B cell (primary cell): ENCODE results near the gene PTH2R.

Experiments
- EZH2 ChIP-seq: IDR thresholded peaks from 2 replicates; pipeline ENCODE4 v1.6.1; 2012; ENCODE audit warnings: borderline replicate concordance, low read depth, mild to moderate bottlenecking, moderate library complexity, low read length; ENCODE audit not compliant: insufficient read depth, poor library complexity, severe bottlenecking
- TF ChIP-seq, protein P1 (sequence below): fragments of 200-600 bp; IDR thresholded peaks from one replicate; pipeline ENCODE4 v1.8.0; 2022; ENCODE audit warnings: antibody characterized with exemption, mild to moderate bottlenecking

DNA sequence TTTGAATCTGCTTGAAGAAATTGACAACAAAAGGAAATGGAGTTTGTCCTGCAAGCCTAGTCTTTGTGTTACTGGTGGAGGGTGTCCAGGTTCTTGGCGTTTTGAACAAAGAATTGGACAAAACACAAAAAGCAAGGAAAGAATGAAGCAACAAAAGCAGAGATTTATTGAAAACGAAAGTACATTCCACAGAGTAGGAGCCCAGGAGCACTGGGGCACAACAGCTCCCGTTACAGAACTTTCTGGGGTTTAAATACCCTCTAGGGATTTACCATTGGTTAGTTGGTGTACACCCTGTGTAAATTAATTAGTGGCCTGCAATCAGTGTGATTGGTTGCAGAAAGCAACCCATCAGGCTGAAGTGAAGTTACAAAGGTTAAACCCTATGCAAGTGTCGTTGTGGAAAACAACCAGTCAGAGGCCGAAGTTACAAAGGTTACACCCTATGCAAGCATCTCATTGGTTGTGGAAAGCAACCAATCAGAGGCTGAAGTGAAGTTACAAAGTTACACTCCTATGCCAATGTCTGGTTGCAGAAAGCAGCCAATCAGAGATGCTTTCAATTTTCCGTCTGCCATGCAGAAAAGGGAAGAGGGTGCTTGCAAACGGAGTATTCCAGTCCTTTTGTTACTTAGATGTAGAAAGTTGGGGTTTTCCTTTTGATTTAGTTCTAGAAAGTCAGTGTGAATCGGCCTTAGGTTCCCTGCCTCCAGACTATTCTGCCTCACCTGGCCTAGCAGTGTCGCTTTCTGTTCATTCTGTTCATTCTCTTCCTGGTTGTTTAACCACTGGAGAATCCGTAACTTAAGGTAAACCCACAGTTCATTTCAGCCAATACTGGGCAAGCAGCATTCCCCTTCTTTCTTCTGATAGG lies 47.6 kb upstream of the PTH2R start:
- TF ChIP-seq, protein P1, sequence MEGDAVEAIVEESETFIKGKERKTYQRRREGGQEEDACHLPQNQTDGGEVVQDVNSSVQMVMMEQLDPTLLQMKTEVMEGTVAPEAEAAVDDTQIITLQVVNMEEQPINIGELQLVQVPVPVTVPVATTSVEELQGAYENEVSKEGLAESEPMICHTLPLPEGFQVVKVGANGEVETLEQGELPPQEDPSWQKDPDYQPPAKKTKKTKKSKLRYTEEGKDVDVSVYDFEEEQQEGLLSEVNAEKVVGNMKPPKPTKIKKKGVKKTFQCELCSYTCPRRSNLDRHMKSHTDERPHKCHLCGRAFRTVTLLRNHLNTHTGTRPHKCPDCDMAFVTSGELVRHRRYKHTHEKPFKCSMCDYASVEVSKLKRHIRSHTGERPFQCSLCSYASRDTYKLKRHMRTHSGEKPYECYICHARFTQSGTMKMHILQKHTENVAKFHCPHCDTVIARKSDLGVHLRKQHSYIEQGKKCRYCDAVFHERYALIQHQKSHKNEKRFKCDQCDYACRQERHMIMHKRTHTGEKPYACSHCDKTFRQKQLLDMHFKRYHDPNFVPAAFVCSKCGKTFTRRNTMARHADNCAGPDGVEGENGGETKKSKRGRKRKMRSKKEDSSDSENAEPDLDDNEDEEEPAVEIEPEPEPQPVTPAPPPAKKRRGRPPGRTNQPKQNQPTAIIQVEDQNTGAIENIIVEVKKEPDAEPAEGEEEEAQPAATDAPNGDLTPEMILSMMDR, result no peak
- TF ChIP-seq EZH2, result no peak
